HFFc6 (cell line): ENCODE data around the gene CAMK2G. TPM values are rescaled to one million over a fixed set of nuclear protein-coding genes. Genes with fewer than 3 reads are reported as not detected.
"Not testable (repeated sequence)": the region's sequence is repeated elsewhere in the genome, so short reads cannot be mapped to it uniquely, and the experiment has no call there.

Experiments used
- DNase-seq: peaks from one replicate; pipeline ENCODE4 v3.0.0-alpha.2; 2018
- H3K27ac Mint-ChIP-seq: 2 replicates; pipeline ENCODE4 v1.8.0; 2020; ENCODE audit warnings: mild to moderate bottlenecking, mixed read lengths
- H3K27me3 Mint-ChIP-seq: 2 replicates; pipeline ENCODE4 v1.8.0; 2021; ENCODE audit warnings: mild to moderate bottlenecking, moderate library complexity, mixed read lengths; ENCODE audit not compliant: insufficient read depth
- H3K36me3 Mint-ChIP-seq: 2 replicates; pipeline ENCODE4 v1.8.0; 2021; ENCODE audit warnings: low read depth, mixed read lengths
- H3K4me1 Mint-ChIP-seq: 2 replicates; pipeline ENCODE4 v1.8.0; 2020; ENCODE audit warnings: low read depth, mixed read lengths
- H3K4me3 Mint-ChIP-seq: 2 replicates; pipeline ENCODE4 v1.8.0; 2020; ENCODE audit warnings: mild to moderate bottlenecking, moderate library complexity, mixed read lengths
- H3K9me3 Mint-ChIP-seq: 2 replicates; pipeline ENCODE4 v1.8.0; 2020; ENCODE audit warnings: mild to moderate bottlenecking, mixed read lengths
- total RNA-seq, 6 experiments: library from RNA; stranded (reverse); fragmentation: NEBNext Ultra II Directional; extraction: Animal tissue kit (Norgen Biotek cat#: 25700); gene quantifications; 2 replicates in 1 of 6; 3 replicates in 5 of 6; pipeline ENCODE4 v1.2.3, GENCODE V29; 2021
- TF ChIP-seq, protein P1 (sequence below): fragments of 200-600 bp; sonication (generic); IDR thresholded peaks from 2 replicates; pipeline ENCODE4 v1.5.0; 2021; ENCODE audit warnings: antibody characterized with exemption, mild to moderate bottlenecking

CAMK2G gene
- total RNA-seq, 6 experiments from 2014 or later, result 24.6 to 33.1 (median 28.1) TPM

DNA sequence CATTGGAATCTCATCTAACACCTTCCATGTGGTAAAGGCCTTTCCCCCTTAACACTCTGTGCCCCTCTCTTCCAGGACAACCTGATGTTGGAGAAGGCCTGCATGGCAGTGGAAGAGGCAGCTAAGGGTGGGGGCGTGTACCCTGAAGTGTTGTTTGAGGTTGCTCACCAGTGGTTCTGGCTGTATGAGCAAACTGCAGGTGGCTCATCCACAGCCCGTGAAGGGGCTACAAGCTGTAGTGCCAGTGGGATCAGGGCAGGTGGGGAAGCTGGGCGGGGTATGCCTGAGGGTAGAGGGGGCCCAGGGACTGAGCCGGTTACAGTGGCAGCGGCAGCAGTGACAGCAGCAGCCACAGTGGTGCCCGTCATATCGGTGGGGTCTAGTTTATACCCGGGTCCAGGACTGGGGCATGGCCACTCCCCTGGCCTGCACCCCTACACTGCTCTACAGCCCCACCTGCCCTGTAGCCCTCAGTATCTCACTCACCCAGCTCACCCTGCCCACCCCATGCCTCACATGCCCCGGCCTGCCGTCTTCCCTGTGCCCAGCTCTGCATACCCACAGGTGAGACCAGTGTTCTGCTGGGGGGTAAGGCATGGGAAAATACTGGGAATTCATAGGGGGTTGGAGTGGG lies 75.3 kb downstream of the CAMK2G start:
- H3K27me3 Mint-ChIP-seq, result peaks cover 9% of the 10 kb centered on the region; the same call in 1 of the 2 replicates
- TF ChIP-seq, protein P1, sequence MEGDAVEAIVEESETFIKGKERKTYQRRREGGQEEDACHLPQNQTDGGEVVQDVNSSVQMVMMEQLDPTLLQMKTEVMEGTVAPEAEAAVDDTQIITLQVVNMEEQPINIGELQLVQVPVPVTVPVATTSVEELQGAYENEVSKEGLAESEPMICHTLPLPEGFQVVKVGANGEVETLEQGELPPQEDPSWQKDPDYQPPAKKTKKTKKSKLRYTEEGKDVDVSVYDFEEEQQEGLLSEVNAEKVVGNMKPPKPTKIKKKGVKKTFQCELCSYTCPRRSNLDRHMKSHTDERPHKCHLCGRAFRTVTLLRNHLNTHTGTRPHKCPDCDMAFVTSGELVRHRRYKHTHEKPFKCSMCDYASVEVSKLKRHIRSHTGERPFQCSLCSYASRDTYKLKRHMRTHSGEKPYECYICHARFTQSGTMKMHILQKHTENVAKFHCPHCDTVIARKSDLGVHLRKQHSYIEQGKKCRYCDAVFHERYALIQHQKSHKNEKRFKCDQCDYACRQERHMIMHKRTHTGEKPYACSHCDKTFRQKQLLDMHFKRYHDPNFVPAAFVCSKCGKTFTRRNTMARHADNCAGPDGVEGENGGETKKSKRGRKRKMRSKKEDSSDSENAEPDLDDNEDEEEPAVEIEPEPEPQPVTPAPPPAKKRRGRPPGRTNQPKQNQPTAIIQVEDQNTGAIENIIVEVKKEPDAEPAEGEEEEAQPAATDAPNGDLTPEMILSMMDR, result no peak
- peaks cover 18% of the 10 kb centered on the region for H3K36me3 Mint-ChIP-seq
- H3K27ac Mint-ChIP-seq, result no peak overlapping the region
- no peak for DNase-seq
- no peaks in the 10 kb centered on the region for H3K9me3 Mint-ChIP-seq
- no peak overlapping the region for H3K4me3 Mint-ChIP-seq
- H3K4me1 Mint-ChIP-seq, result peaks cover 6% of the 10 kb centered on the region; the same call in 1 of the 2 replicates

GRCh38 chr10:73798087-73798486 lies 76.3 kb downstream of the CAMK2G start:
- Mint-ChIP-seq H3K36me3 (peaks cover 21% of the 10 kb centered on the region), H3K27ac (no peak overlapping the region), H3K4me3 (no peak overlapping the region)

GRCh38 chr10:73797324-73798025 lies 76.9 kb downstream of the CAMK2G start:
- H3K27ac Mint-ChIP-seq, result no peak overlapping the region

More at GRCh38 chr10:73798087-73798486, 76.3 kb downstream of the CAMK2G start:
- TF ChIP-seq, protein P1, result no peak
- Mint-ChIP-seq H3K4me1 (peaks cover 6% of the 10 kb centered on the region; the same call in 1 of the 2 replicates), H3K9me3 (no peaks in the 10 kb centered on the region), H3K27me3 (peaks cover 9% of the 10 kb centered on the region; the same call in 1 of the 2 replicates)
- no peak for DNase-seq

GRCh38 chr10:73796766-73797165 lies 77.6 kb downstream of the CAMK2G start:
- Mint-ChIP-seq H3K36me3 (peaks cover 24% of the 10 kb centered on the region), H3K27me3 (peaks cover 9% of the 10 kb centered on the region; the same call in 1 of the 2 replicates), H3K27ac (no peak overlapping the region), H3K4me1 (peaks cover 6% of the 10 kb centered on the region; the same call in 1 of the 2 replicates), H3K4me3 (no peak overlapping the region), H3K9me3 (no peaks in the 10 kb centered on the region)
- TF ChIP-seq, protein P1, result no peak
- DNase-seq, result no peak

More at GRCh38 chr10:73797324-73798025, 76.9 kb downstream of the CAMK2G start:
- Mint-ChIP-seq H3K4me1 (peaks cover 6% of the 10 kb centered on the region; the same call in 1 of the 2 replicates), H3K4me3 (no peak overlapping the region), H3K27me3 (peaks cover 9% of the 10 kb centered on the region; the same call in 1 of the 2 replicates), H3K9me3 (no peaks in the 10 kb centered on the region), H3K36me3 (peaks cover 24% of the 10 kb centered on the region)
- DNase-seq, result no peak
- TF ChIP-seq, protein P1, result no peak

GRCh38 chr10:73796035-73796434 lies 78.3 kb downstream of the CAMK2G start:
- not testable (repeated sequence) for H3K27ac Mint-ChIP-seq, H3K9me3 Mint-ChIP-seq, DNase-seq, H3K27me3 Mint-ChIP-seq, H3K4me3 Mint-ChIP-seq, H3K4me1 Mint-ChIP-seq
- H3K36me3 Mint-ChIP-seq, result peaks cover 24% of the 10 kb centered on the region

DNA sequence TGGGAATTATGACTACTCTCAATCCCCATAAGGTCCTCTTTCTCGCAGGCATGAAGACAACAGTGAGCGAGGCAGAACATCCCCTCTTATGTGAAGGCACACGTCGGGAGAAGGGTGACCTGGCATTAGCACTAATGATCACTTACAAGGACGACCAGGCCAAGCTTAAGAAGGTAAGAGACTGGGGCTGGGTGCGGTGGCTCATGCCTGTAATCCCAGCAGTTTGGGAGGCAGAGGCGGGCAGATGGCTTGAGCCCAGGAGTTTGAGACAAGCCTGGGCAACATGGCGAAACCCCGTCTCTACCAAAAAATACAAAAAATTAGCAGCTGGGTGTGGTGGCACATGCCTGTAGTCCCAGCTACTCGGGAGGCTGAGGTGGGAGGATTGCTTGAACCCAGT lies 78.9 kb downstream of the CAMK2G start:
- DNase-seq, H3K4me1 Mint-ChIP-seq, H3K27ac Mint-ChIP-seq, H3K9me3 Mint-ChIP-seq, H3K4me3 Mint-ChIP-seq, H3K27me3 Mint-ChIP-seq: not testable (repeated sequence)
- peaks cover 24% of the 10 kb centered on the region for H3K36me3 Mint-ChIP-seq
